SU-DHL-6 (cell line): ENCODE data around the gene MAGI3.

Experiments
- EZH2phosphoT487 ChIP-seq: fragments of 200-600 bp; sonication (generic), shearing (Covaris generic); conservative IDR thresholded peaks from 2 replicates; pipeline ENCODE4 v1.6.1; 2018; ENCODE audit warnings: mild to moderate bottlenecking, antibody characterized with exemption, low read length, moderate library complexity, mixed read lengths
- TF ChIP-seq, protein P1 (sequence below): fragments of 200-600 bp; sonication (generic); IDR thresholded peaks from one replicate; pipeline ENCODE4 v1.5.1; 2017; ENCODE audit warnings: antibody characterized with exemption, mild to moderate bottlenecking, low read length, moderate library complexity; ENCODE audit not compliant: insufficient read depth, poor library complexity, severe bottlenecking

DNA sequence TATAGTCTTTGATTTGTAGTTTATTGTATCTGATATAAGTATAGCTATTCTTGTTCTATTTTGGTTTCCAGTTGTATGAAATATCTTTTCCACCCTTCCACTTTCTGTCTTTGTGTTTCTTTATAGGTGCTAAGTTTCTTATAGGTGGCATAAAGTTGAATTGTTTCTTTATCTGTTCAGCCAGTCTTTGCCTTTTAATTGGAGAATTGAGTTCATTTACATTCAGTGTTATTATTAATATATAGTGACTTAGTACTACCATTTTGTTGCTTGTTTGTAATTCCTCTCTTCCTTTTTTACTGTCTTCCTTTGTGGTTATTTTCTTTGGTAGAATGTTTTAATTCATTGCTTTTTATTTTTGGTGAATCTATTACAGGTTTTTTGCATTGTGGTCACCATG lies 77.7 kb downstream of the MAGI3 start:
- TF ChIP-seq, protein P1, sequence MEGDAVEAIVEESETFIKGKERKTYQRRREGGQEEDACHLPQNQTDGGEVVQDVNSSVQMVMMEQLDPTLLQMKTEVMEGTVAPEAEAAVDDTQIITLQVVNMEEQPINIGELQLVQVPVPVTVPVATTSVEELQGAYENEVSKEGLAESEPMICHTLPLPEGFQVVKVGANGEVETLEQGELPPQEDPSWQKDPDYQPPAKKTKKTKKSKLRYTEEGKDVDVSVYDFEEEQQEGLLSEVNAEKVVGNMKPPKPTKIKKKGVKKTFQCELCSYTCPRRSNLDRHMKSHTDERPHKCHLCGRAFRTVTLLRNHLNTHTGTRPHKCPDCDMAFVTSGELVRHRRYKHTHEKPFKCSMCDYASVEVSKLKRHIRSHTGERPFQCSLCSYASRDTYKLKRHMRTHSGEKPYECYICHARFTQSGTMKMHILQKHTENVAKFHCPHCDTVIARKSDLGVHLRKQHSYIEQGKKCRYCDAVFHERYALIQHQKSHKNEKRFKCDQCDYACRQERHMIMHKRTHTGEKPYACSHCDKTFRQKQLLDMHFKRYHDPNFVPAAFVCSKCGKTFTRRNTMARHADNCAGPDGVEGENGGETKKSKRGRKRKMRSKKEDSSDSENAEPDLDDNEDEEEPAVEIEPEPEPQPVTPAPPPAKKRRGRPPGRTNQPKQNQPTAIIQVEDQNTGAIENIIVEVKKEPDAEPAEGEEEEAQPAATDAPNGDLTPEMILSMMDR, result no peak
- no peak for TF ChIP-seq EZH2phosphoT487
